Endodermal cell (in vitro differentiated cells): ENCODE measurements around the gene ARHGEF5. TPM values are rescaled to one million over a fixed set of nuclear protein-coding genes. Genes with fewer than 3 reads are reported as not detected.
"Not testable (repeated sequence)": the region's sequence is repeated elsewhere in the genome, so short reads cannot be mapped to it uniquely, and the experiment has no call there.

ENCODE experiments used
- DNase-seq: peaks from one replicate; pipeline ENCODE4 v3.0.0-alpha.2; 2017
- H3K27ac ChIP-seq: 2 replicates; pipeline ENCODE4 v1.5.1; 2013; ENCODE audit warnings: mild to moderate bottlenecking, low read depth, low read length, moderate library complexity
- H3K27me3 ChIP-seq: 2 replicates; pipeline ENCODE4 v1.6.1; 2013; ENCODE audit warnings: mild to moderate bottlenecking, low read length, moderate library complexity; ENCODE audit not compliant: insufficient read depth, control insufficient read depth, poor library complexity, severe bottlenecking
- H3K36me3 ChIP-seq: 2 replicates; pipeline ENCODE4 v1.7.0; 2013; ENCODE audit warnings: mild to moderate bottlenecking, low read length, moderate library complexity; ENCODE audit not compliant: control insufficient read depth, insufficient read depth
- H3K4me1 ChIP-seq: one replicate; pipeline ENCODE4 v1.7.0; 2013; ENCODE audit warnings: low read length; ENCODE audit not compliant: control insufficient read depth, insufficient read depth
- H3K4me3 ChIP-seq: 2 replicates; pipeline ENCODE4 v1.5.1; 2013; ENCODE audit warnings: mild to moderate bottlenecking, low read length, moderate library complexity
- H3K9ac ChIP-seq: 2 replicates; pipeline ENCODE4 v1.6.1; 2013; ENCODE audit warnings: mild to moderate bottlenecking, low read length, moderate library complexity; ENCODE audit not compliant: poor library complexity, severe bottlenecking; ENCODE audit errors: extremely low read depth
- H3K9me3 ChIP-seq: 2 replicates; pipeline ENCODE4 v1.6.1; 2013; ENCODE audit warnings: mild to moderate bottlenecking, low read length, moderate library complexity; ENCODE audit not compliant: control insufficient read depth
- H3K27ac Mint-ChIP-seq: 2 replicates; pipeline ENCODE4 v1.8.0; 2020; ENCODE audit warnings: mixed read lengths
- H3K27me3 Mint-ChIP-seq: 2 replicates; pipeline ENCODE4 v1.8.0; 2021; ENCODE audit warnings: mild to moderate bottlenecking, mixed read lengths; ENCODE audit not compliant: insufficient read depth
- H3K36me3 Mint-ChIP-seq: 2 replicates; pipeline ENCODE4 v1.8.0; 2020; ENCODE audit warnings: low read depth, mixed read lengths
- H3K4me1 Mint-ChIP-seq: 2 replicates; pipeline ENCODE4 v1.8.0; 2020; ENCODE audit warnings: mixed read lengths
- H3K4me3 Mint-ChIP-seq: 2 replicates; pipeline ENCODE4 v1.8.0; 2020; ENCODE audit warnings: mild to moderate bottlenecking, moderate library complexity, mixed read lengths
- H3K9me3 Mint-ChIP-seq: 2 replicates; pipeline ENCODE4 v1.8.0; 2020; ENCODE audit warnings: mild to moderate bottlenecking, mixed read lengths
- WGBS, 2 experiments: methylation state at CpG; one replicate each; pipeline versions ENCODE4 v1.1.5 to v1.1.7; 2013; ENCODE audit warnings: missing lambda C conversion rate in 2 of 2, mixed read lengths in 1 of 2; ENCODE audit not compliant: insufficient coverage in 1 of 2, insufficient read length in 1 of 2; 5-methylcytosine and 5-hydroxymethylcytosine counted together
- long read RNA-seq, 4 experiments: library from polyadenylated mRNA in 2 of 4; library from RNA in 1 of 4; library from capped mRNA in 1 of 4; stranded (forward) in 3 of 4; unstranded in 1 of 4; transcript quantifications; one replicate each; pipeline ENCODE4 v2.0.0, GENCODE V29; 2020 to 2021; ENCODE audit warnings: inconsistent platforms in 1 of 4
- polyA plus RNA-seq, 2 experiments: library from polyadenylated mRNA; stranded (reverse); fragments of 50-300 nt; gene quantifications; one replicate each; pipeline ENCODE4 v1.2.3, GENCODE V29; 2013
- total RNA-seq, 2 donors: library from RNA; stranded (reverse); fragmentation: NEBNext Ultra II Directional in 1 of 2; extraction: Animal tissue kit (Norgen Biotek cat#: 25700) in 1 of 2; gene quantifications; 2 replicates in 1 of 2; 3 replicates in 1 of 2; pipeline ENCODE4 v1.2.1, GENCODE V29; 2021

ARHGEF5 gene
- 10 to 100 TPM; 22.8 to 43.1 TPM for total RNA-seq
- 4.6 TPM for polyA plus RNA-seq (2013, experiment 1 of 2)
- polyA plus RNA-seq (2013, experiment 2 of 2), result 5.6 TPM
- long read RNA-seq, experiment 1, partial matches to known transcripts, result 2 of 3 reads
- long read RNA-seq, experiment 1, other reads (novel, unspliced or antisense), result 1 of 3 reads
- long read RNA-seq, experiment 2, full-length matches to known transcripts, result 7 of 24 reads
- long read RNA-seq, experiment 2, partial matches to known transcripts, result 13 of 24 reads
- long read RNA-seq, experiment 2, other reads (novel, unspliced or antisense), result 4 of 24 reads
- long read RNA-seq, experiment 3, full-length matches to known transcripts, result 2 of 24 reads
- long read RNA-seq, experiment 3, partial matches to known transcripts, result 19 of 24 reads
- long read RNA-seq, experiment 3, other reads (novel, unspliced or antisense), result 3 of 24 reads
- long read RNA-seq, experiment 4, partial matches to known transcripts, result 1 of 1 reads
- long read RNA-seq, experiment 4, other reads (novel, unspliced or antisense), result 0 of 1 reads

- not testable (repeated sequence) for H3K9me3 ChIP-seq, H3K4me3 ChIP-seq, H3K4me1 Mint-ChIP-seq, H3K27me3 Mint-ChIP-seq, H3K9me3 Mint-ChIP-seq, H3K36me3 Mint-ChIP-seq, H3K27me3 ChIP-seq, H3K4me1 ChIP-seq, H3K27ac ChIP-seq, DNase-seq, H3K36me3 ChIP-seq, H3K9ac ChIP-seq
- peak within 1 kb of the TSS; percentile 95 for H3K27ac Mint-ChIP-seq
- H3K4me3 Mint-ChIP-seq, result peak within 1 kb of the TSS; percentile 80
- no CpG with 5 or more reads among the region's 50 CpGs for WGBS, 2 experiments
Measured at GRCh38 chr7:144355176-144355822, at the start of gene ARHGEF5. Gene ARHGEF5 (plus strand): TSS chr7:144355402. CDS start chr7:144362670, 7,268 bp downstream.

- H3K4me1 Mint-ChIP-seq, H3K4me3 ChIP-seq, H3K27me3 ChIP-seq, DNase-seq, H3K4me1 ChIP-seq, H3K36me3 ChIP-seq, H3K9me3 Mint-ChIP-seq, H3K36me3 Mint-ChIP-seq, H3K4me3 Mint-ChIP-seq, H3K9me3 ChIP-seq, H3K9ac ChIP-seq, H3K27ac ChIP-seq, H3K27ac Mint-ChIP-seq, H3K27me3 Mint-ChIP-seq: not testable (repeated sequence)
- no CpG with 5 or more reads among the region's 2 CpGs for WGBS, 2 experiments
Measured at GRCh38 chr7:144309702-144310101, 45.5 kb upstream of the ARHGEF5 start.

- not testable (repeated sequence) for H3K27ac Mint-ChIP-seq, H3K36me3 Mint-ChIP-seq, H3K27me3 Mint-ChIP-seq, H3K4me1 Mint-ChIP-seq, H3K9me3 ChIP-seq, H3K9ac ChIP-seq, H3K9me3 Mint-ChIP-seq, H3K4me1 ChIP-seq, H3K36me3 ChIP-seq, H3K27me3 ChIP-seq, H3K27ac ChIP-seq, H3K4me3 ChIP-seq, H3K4me3 Mint-ChIP-seq, DNase-seq
- no CpG with 5 or more reads among the region's 2 CpGs for WGBS, 2 experiments
Measured at GRCh38 chr7:144311218-144311617, 44.0 kb upstream of the ARHGEF5 start.

- not testable (repeated sequence) for H3K36me3 ChIP-seq, H3K4me3 ChIP-seq, H3K4me1 Mint-ChIP-seq, DNase-seq, H3K9me3 ChIP-seq, H3K27ac ChIP-seq, H3K27ac Mint-ChIP-seq, H3K9ac ChIP-seq, H3K27me3 Mint-ChIP-seq, H3K4me1 ChIP-seq, H3K9me3 Mint-ChIP-seq, H3K36me3 Mint-ChIP-seq, H3K27me3 ChIP-seq, H3K4me3 Mint-ChIP-seq
- 39% methylated on average over 2 of the region's 2 CpGs; no CpG with 5 or more reads in 1 of the 2 experiments for WGBS, 2 experiments
Measured at GRCh38 chr7:144311872-144312469, 43.2 kb upstream of the ARHGEF5 start, which contains the start of gene OR2A1. Gene OR2A1 (plus strand): TSS chr7:144312419. CDS start chr7:144318125, 5,706 bp downstream.

GRCh38 chr7:144317537-144317936 is 37.7 kb upstream of the ARHGEF5 start:
- not testable (repeated sequence) for H3K36me3 Mint-ChIP-seq, H3K4me3 Mint-ChIP-seq, H3K27me3 Mint-ChIP-seq, H3K36me3 ChIP-seq, H3K27ac ChIP-seq, H3K4me1 ChIP-seq, H3K4me3 ChIP-seq, DNase-seq, H3K9me3 Mint-ChIP-seq, H3K4me1 Mint-ChIP-seq, H3K9ac ChIP-seq, H3K27ac Mint-ChIP-seq, H3K27me3 ChIP-seq, H3K9me3 ChIP-seq
- 87% methylated on average over 1 of the region's 1 CpG; no CpG with 5 or more reads in 1 of the 2 experiments for WGBS, 2 experiments

- H3K4me1 Mint-ChIP-seq, H3K27me3 Mint-ChIP-seq, DNase-seq: not testable (repeated sequence)
Measured at GRCh38 chr7:144319547-144319946, 35.7 kb upstream of the ARHGEF5 start.

More at GRCh38 chr7:144319547-144319946, 35.7 kb upstream of the ARHGEF5 start:
- not testable (repeated sequence) for H3K4me1 ChIP-seq, H3K27ac ChIP-seq, H3K4me3 ChIP-seq, H3K36me3 Mint-ChIP-seq, H3K9me3 ChIP-seq, H3K36me3 ChIP-seq, H3K9me3 Mint-ChIP-seq, H3K27me3 ChIP-seq, H3K27ac Mint-ChIP-seq, H3K9ac ChIP-seq, H3K4me3 Mint-ChIP-seq
- WGBS, 2 experiments, result no CpG with 5 or more reads among the region's 2 CpGs
